Measurements from ENCODE around the gene POLE3.

The POLE3 gene

GRCh38 chr9:113360242-113360842 is 50.1 kb downstream of the POLE3 start:
- TF ChIP-seq CTCF (conservative IDR thresholded peaks at IDR 0.05), result no peak
- no peak overlapping the region for H3K27ac ChIP-seq

GRCh38 chr9:113359385-113359784 is 51.1 kb downstream of the POLE3 start:
- no peak overlapping the region for H3K27ac ChIP-seq
- TF ChIP-seq CTCF (conservative IDR thresholded peaks at IDR 0.05), result no peak
